ENCODE data around the gene FAM162B. TPM values are rescaled to one million over a fixed set of nuclear protein-coding genes. Genes with fewer than 3 reads are reported as not detected.
A peak's percentile ranks its signal among the peaks of the same experiment; 100 is the strongest.

Gene FAM162B
- 13.1 and 16.2 TPM in 2 replicates for total RNA-seq
- 8.8 and 35.0 TPM in 2 replicates for polyA plus RNA-seq
- 9.0 and 28.4 TPM in 2 replicates for polyA plus RNA-seq (2012)
- 1.1 and 2.4 TPM in 2 replicates for polyA minus RNA-seq (ENCODE audit: low replicate concordance)

GRCh38 chr6:116764961-116765841 lies at the start of gene FAM162B:
FAM162B (minus strand) TSS chr6:116765719; CDS start chr6:116765576, 143 bp downstream.
- H3K9ac ChIP-seq (ENCODE audit: insufficient read depth, low read length): peak within 1 kb of the TSS; percentile 80
- DNase-seq (ENCODE audit: low read depth in 2 of 2): peak; percentile 31 to 56

GRCh38 chr6:116812051-116812650 lies 46.6 kb upstream of the FAM162B start:
- no peaks in the 10 kb centered on the region for H3K9me3 ChIP-seq (ENCODE audit: control insufficient read depth, insufficient read depth, low read depth, low read length)
- no peak overlapping the region for H3K9ac ChIP-seq (ENCODE audit: insufficient read depth, low read length)
- no peak overlapping the region for H3K27ac ChIP-seq (ENCODE audit: insufficient read depth, low read length)
- H2AFZ ChIP-seq (ENCODE audit: low read length): no peak overlapping the region
- H3K27me3 ChIP-seq (ENCODE audit: control insufficient read depth, insufficient read depth, low read length): no peaks in the 10 kb centered on the region
- no peak for DNase-seq (ENCODE audit: low read depth in 2 of 2)
- TF ChIP-seq EZH2 (IDR thresholded peaks at IDR 0.05; ENCODE audit: low read length, missing control alignments): no peak
- TF ChIP-seq CTCF (conservative IDR thresholded peaks at IDR 0.05 in 1 of 2, IDR thresholded peaks at IDR 0.05 in 1 of 2; ENCODE audit: low read depth in 1 of 2, low read length in 2 of 2): no peak
- H4K20me1 ChIP-seq (ENCODE audit: control insufficient read depth, extremely low read depth, insufficient read depth, low read length): no peaks in the 10 kb centered on the region
- no peaks in the 10 kb centered on the region for H3K36me3 ChIP-seq (ENCODE audit: control insufficient read depth, insufficient read depth, low read length)
- H3K4me2 ChIP-seq (ENCODE audit: extremely low read depth, insufficient read depth, low read length): no peak overlapping the region
- H3K4me1 ChIP-seq (ENCODE audit: control insufficient read depth, extremely low read depth, insufficient read depth, low read length): no peaks in the 10 kb centered on the region
- H3K79me2 ChIP-seq (ENCODE audit: control insufficient read depth, insufficient read depth, low read length): no peaks in the 10 kb centered on the region
- H3K4me3 ChIP-seq (replicated peaks in 1 of 4; ENCODE audit: control extremely low read depth in 1 of 4, insufficient read depth in 1 of 4, low read depth in 3 of 4, low read length in 4 of 4): no peak overlapping the region

More at GRCh38 chr6:116764961-116765841, at the start of gene FAM162B:
- Histone ChIP-seq H3K9me3 (ENCODE audit: control insufficient read depth, insufficient read depth, low read depth, low read length) (no peaks in the 10 kb centered on the region), H3K79me2 (ENCODE audit: control insufficient read depth, insufficient read depth, low read length) (no peaks in the 10 kb centered on the region), H3K27me3 (ENCODE audit: control insufficient read depth, insufficient read depth, low read length) (no peaks in the 10 kb centered on the region), H3K4me3 (replicated peaks in 1 of 4; ENCODE audit: control extremely low read depth in 1 of 4, insufficient read depth in 1 of 4, low read depth in 3 of 4, low read length in 4 of 4) (peak within 1 kb of the TSS; percentile 68 to 74 (median 70)), H3K4me1 (ENCODE audit: control insufficient read depth, extremely low read depth, insufficient read depth, low read length) (no peaks in the 10 kb centered on the region), H3K36me3 (ENCODE audit: control insufficient read depth, insufficient read depth, low read length) (no peaks in the 10 kb centered on the region), H4K20me1 (ENCODE audit: control insufficient read depth, extremely low read depth, insufficient read depth, low read length) (no peaks in the 10 kb centered on the region), H2AFZ (ENCODE audit: low read length) (peak within 1 kb of the TSS; percentile 93), H3K4me2 (ENCODE audit: extremely low read depth, insufficient read depth, low read length) (peak within 1 kb of the TSS; percentile 86), H3K27ac (ENCODE audit: insufficient read depth, low read length) (peak within 1 kb of the TSS; percentile 74)
- TF ChIP-seq EZH2 (IDR thresholded peaks at IDR 0.05; ENCODE audit: low read length, missing control alignments): no peak
- no peak for TF ChIP-seq CTCF (conservative IDR thresholded peaks at IDR 0.05 in 1 of 2, IDR thresholded peaks at IDR 0.05 in 1 of 2; ENCODE audit: low read depth in 1 of 2, low read length in 2 of 2)

GRCh38 chr6:116801971-116802370 lies 36.5 kb upstream of the FAM162B start:
- Histone ChIP-seq H3K4me1 (ENCODE audit: control insufficient read depth, extremely low read depth, insufficient read depth, low read length) (no peaks in the 10 kb centered on the region), H3K27me3 (ENCODE audit: control insufficient read depth, insufficient read depth, low read length) (no peaks in the 10 kb centered on the region), H2AFZ (ENCODE audit: low read length) (no peak overlapping the region), H3K36me3 (ENCODE audit: control insufficient read depth, insufficient read depth, low read length) (no peaks in the 10 kb centered on the region), H3K9ac (ENCODE audit: insufficient read depth, low read length) (no peak overlapping the region), H3K27ac (ENCODE audit: insufficient read depth, low read length) (no peak overlapping the region), H3K4me3 (replicated peaks in 1 of 4; ENCODE audit: control extremely low read depth in 1 of 4, insufficient read depth in 1 of 4, low read depth in 3 of 4, low read length in 4 of 4) (no peak overlapping the region), H3K9me3 (ENCODE audit: control insufficient read depth, insufficient read depth, low read depth, low read length) (no peaks in the 10 kb centered on the region), H3K79me2 (ENCODE audit: control insufficient read depth, insufficient read depth, low read length) (no peaks in the 10 kb centered on the region), H4K20me1 (ENCODE audit: control insufficient read depth, extremely low read depth, insufficient read depth, low read length) (no peaks in the 10 kb centered on the region), H3K4me2 (ENCODE audit: extremely low read depth, insufficient read depth, low read length) (no peak overlapping the region)
- no peak for DNase-seq (ENCODE audit: low read depth in 2 of 2)
- TF ChIP-seq EZH2 (IDR thresholded peaks at IDR 0.05; ENCODE audit: low read length, missing control alignments) (no peak), CTCF (conservative IDR thresholded peaks at IDR 0.05 in 1 of 2, IDR thresholded peaks at IDR 0.05 in 1 of 2; ENCODE audit: low read depth in 1 of 2, low read length in 2 of 2) (no peak)
